Effector memory CD8-positive, alpha-beta T cell (primary cell): ENCODE measurements around the gene B9D2.
A peak's percentile ranks its signal among the peaks of the same experiment; 100 is the strongest.

Experiments
- ATAC-seq: fragments of 150-1000 bp; cut with Tn5 transposase; replicated peaks from 2 replicates; pipeline ENCODE4 v1.10.0; 2021; ENCODE audit warnings: mild to moderate bottlenecking, moderate library complexity
- DNase-seq, 3 experiments: peaks; one replicate each; pipeline ENCODE4 v3.0.0; 2021
- H3K27ac Mint-ChIP-seq, 2 donors: one replicate each; pipeline ENCODE4 v1.8.0; 2022; ENCODE audit warnings: mild to moderate bottlenecking in 2 of 2, mixed read lengths in 2 of 2, moderate library complexity in 2 of 2
- H3K27me3 Mint-ChIP-seq, 2 donors: one replicate each; pipeline ENCODE4 v1.8.0; 2022; ENCODE audit warnings: mixed read lengths in 2 of 2
- H3K36me3 Mint-ChIP-seq: one replicate; pipeline ENCODE4 v1.8.0; 2022; ENCODE audit warnings: mild to moderate bottlenecking, moderate library complexity, mixed read lengths; ENCODE audit not compliant: insufficient read depth
- H3K4me1 Mint-ChIP-seq, 2 donors: one replicate each; pipeline ENCODE4 v1.8.0; 2022; ENCODE audit warnings: low read depth in 2 of 2, mixed read lengths in 2 of 2
- H3K4me3 Mint-ChIP-seq, 2 donors: one replicate each; pipeline ENCODE4 v1.8.0; 2022; ENCODE audit warnings: mild to moderate bottlenecking in 2 of 2, mixed read lengths in 2 of 2, moderate library complexity in 2 of 2
- H3K9me3 Mint-ChIP-seq, 2 donors: one replicate each; pipeline ENCODE4 v1.8.0; 2022; ENCODE audit warnings: mixed read lengths in 2 of 2

The B9D2 gene

DNA sequence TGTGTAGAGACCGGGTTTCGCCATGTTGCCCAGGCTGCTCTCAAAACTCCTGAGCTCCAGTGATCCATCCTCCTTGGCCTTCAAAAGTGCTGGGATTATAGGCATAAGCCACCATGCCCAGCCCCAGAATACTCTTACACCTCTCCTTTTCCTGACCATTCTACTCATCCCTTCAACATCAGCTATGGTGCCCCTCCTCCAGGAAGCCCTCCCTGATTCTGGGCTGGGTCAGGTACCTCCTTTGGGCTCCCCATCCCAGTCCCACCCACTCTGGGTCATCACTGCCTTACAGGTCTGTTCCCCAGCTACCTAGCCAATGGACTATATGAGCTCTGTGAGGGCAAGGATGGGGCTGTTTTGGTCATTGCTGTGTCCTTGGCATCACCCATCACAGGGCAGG, 19.8 kb downstream of the B9D2 start:
- no peak for ATAC-seq

GRCh38 chr19:41341669-41342490, 22.1 kb downstream of the B9D2 start:
- peaks cover 47% of the 10 kb centered on the region in 2 donors for H3K4me1 Mint-ChIP-seq
- H3K36me3 Mint-ChIP-seq: peaks cover 100% of the 10 kb centered on the region
- ATAC-seq (peak; percentile 43), DNase-seq (no peak)
- H3K27ac Mint-ChIP-seq: peak overlapping the region; percentile 72 to 92
- H3K27me3 Mint-ChIP-seq: no peaks in the 10 kb centered on the region
- peak overlapping the region; percentile 72 to 79 for H3K4me3 Mint-ChIP-seq
- no peaks in the 10 kb centered on the region for H3K9me3 Mint-ChIP-seq

More for the DNA sequence above, 19.8 kb downstream of the B9D2 start:
- H3K4me1 Mint-ChIP-seq: peaks cover 52 to 56% of the 10 kb centered on the region in 2 donors
- H3K27me3 Mint-ChIP-seq: no peaks in the 10 kb centered on the region
- H3K9me3 Mint-ChIP-seq: no peaks in the 10 kb centered on the region
- DNase-seq: no peak
- H3K27ac Mint-ChIP-seq: peak overlapping the region in 1 of 2 donors; percentile 92
- peak overlapping the region; percentile 72 to 79 for H3K4me3 Mint-ChIP-seq
- peaks cover 100% of the 10 kb centered on the region for H3K36me3 Mint-ChIP-seq

DNA sequence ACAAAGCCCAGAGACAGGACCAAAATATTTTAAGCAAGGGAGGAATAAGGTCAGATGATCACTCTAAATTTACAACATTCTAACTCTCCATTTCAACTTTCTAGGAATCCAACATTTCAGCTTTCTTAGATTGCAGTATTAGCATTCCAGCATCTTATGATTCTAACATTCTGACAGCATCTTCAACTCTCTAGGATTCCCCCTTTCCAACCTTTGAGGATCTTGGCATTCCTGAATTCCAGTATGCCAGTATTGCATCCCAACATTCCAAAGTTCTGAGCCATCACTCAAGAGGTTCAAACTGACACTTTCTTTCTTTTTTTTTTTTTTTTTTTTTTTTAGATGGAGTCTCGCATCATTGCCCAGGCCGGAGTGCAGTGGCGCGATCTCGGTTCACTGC, 24.0 kb downstream of the B9D2 start:
- no peak for ATAC-seq
- Mint-ChIP-seq H3K27me3 (no peaks in the 10 kb centered on the region), H3K36me3 (peaks cover 100% of the 10 kb centered on the region), H3K9me3 (no peaks in the 10 kb centered on the region), H3K4me3 (peak overlapping the region in 1 of 2 donors; percentile 23), H3K27ac (peak overlapping the region in 1 of 2 donors; percentile 92), H3K4me1 (peaks cover 42% of the 10 kb centered on the region in 2 donors)
- no peak for DNase-seq

- ATAC-seq (no peak), DNase-seq (no peak)
- peaks cover 27 to 37% of the 10 kb centered on the region in 2 donors for H3K4me1 Mint-ChIP-seq
- H3K36me3 Mint-ChIP-seq: peaks cover 100% of the 10 kb centered on the region
- no peaks in the 10 kb centered on the region for H3K27me3 Mint-ChIP-seq
- H3K9me3 Mint-ChIP-seq: no peaks in the 10 kb centered on the region
- peak overlapping the region in 1 of 2 donors; percentile 98 for H3K27ac Mint-ChIP-seq
- H3K4me3 Mint-ChIP-seq: no peak overlapping the region
Measured at GRCh38 chr19:41335467-41335866, 28.5 kb downstream of the B9D2 start.

- ATAC-seq (no peak), DNase-seq (no peak)
- Mint-ChIP-seq H3K27ac (peak overlapping the region; percentile 71 to 98), H3K27me3 (no peaks in the 10 kb centered on the region), H3K36me3 (peaks cover 100% of the 10 kb centered on the region), H3K4me3 (peak overlapping the region in 1 of 2 donors; percentile 6), H3K9me3 (no peaks in the 10 kb centered on the region), H3K4me1 (peaks cover 26 to 39% of the 10 kb centered on the region in 2 donors)
Measured at GRCh38 chr19:41334793-41335192, 29.2 kb downstream of the B9D2 start.

GRCh38 chr19:41332468-41332867, 31.5 kb downstream of the B9D2 start:
- DNase-seq (no peak), ATAC-seq (no peak)
- Mint-ChIP-seq H3K27ac (peak overlapping the region; percentile 92 to 98), H3K36me3 (peaks cover 100% of the 10 kb centered on the region), H3K27me3 (no peaks in the 10 kb centered on the region), H3K4me3 (peak overlapping the region; percentile 64 to 71), H3K9me3 (no peaks in the 10 kb centered on the region), H3K4me1 (peaks cover 38 to 48% of the 10 kb centered on the region in 2 donors)

- Mint-ChIP-seq H3K9me3 (no peaks in the 10 kb centered on the region), H3K36me3 (peaks cover 100% of the 10 kb centered on the region), H3K27ac (peak overlapping the region; percentile 92 to 98), H3K27me3 (no peaks in the 10 kb centered on the region), H3K4me3 (peak overlapping the region; percentile 64 to 71), H3K4me1 (peaks cover 42 to 50% of the 10 kb centered on the region in 2 donors)
- no peak for DNase-seq
- ATAC-seq: no peak
Measured at GRCh38 chr19:41332000-41332399, 31.9 kb downstream of the B9D2 start.

- ATAC-seq (no peak), DNase-seq (peak in 1 of 3 experiments; percentile 10)
- peak overlapping the region; percentile 71 to 78 for H3K4me3 Mint-ChIP-seq
- peaks cover 100% of the 10 kb centered on the region for H3K36me3 Mint-ChIP-seq
- H3K27me3 Mint-ChIP-seq: no peaks in the 10 kb centered on the region
- no peaks in the 10 kb centered on the region for H3K9me3 Mint-ChIP-seq
- H3K4me1 Mint-ChIP-seq: peaks cover 50 to 59% of the 10 kb centered on the region in 2 donors
- peak overlapping the region; percentile 92 to 98 for H3K27ac Mint-ChIP-seq
Measured at GRCh38 chr19:41330946-41331678, 32.8 kb downstream of the B9D2 start.

DNA sequence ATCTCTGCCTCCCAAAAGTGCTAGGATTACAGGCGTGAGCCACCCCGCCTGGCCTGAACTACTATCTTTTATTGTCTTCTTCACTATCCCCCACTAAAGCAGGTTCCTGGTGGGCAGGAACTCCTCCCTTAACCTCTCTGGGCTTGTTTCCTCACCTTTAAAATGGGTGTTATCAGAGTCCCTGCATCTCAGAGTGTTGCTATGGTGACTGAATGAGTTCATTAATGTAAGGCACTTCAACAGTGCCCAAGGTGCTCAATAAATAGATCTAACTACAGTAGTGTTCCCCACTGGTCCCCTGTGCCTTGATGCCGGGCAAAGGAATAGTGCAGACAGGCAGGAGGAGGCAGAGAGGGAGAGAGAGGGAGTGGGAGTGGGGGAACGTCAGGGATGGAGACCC, 33.5 kb downstream of the B9D2 start:
- no peak for ATAC-seq
- DNase-seq: no peak
- H3K27ac Mint-ChIP-seq: peak overlapping the region; percentile 92 to 98
- H3K36me3 Mint-ChIP-seq: peaks cover 100% of the 10 kb centered on the region
- peaks cover 51 to 60% of the 10 kb centered on the region in 2 donors for H3K4me1 Mint-ChIP-seq
- H3K27me3 Mint-ChIP-seq: no peaks in the 10 kb centered on the region
- H3K4me3 Mint-ChIP-seq: peak overlapping the region; percentile 57 to 78
- no peaks in the 10 kb centered on the region for H3K9me3 Mint-ChIP-seq

DNA sequence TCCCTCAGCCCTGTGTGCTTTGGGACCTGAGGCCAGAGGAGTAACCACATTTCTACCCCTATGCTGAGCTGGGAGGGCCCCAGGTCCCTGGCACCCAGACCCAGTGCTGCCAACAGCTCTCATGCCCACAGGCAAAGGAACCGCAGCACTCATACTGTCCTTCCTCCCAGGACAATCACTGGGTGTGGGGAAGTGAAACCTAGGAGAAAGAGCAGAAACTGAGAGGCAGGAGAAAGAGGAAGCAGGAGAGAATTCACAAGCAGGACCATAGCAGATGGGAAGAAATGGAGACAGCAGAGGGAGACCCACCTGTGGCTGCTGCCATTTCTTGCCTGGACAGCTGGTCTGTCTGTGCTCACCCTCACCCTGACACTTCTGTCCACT, 35.1 kb downstream of the B9D2 start:
- ATAC-seq: no peak
- peaks cover 65 to 68% of the 10 kb centered on the region in 2 donors for H3K4me1 Mint-ChIP-seq
- H3K27ac Mint-ChIP-seq: peak overlapping the region; percentile 97 to 98
- no peak for DNase-seq
- peaks cover 100% of the 10 kb centered on the region for H3K36me3 Mint-ChIP-seq
- H3K27me3 Mint-ChIP-seq: no peaks in the 10 kb centered on the region
- peak overlapping the region; percentile 77 to 78 for H3K4me3 Mint-ChIP-seq
- H3K9me3 Mint-ChIP-seq: no peaks in the 10 kb centered on the region

GRCh38 chr19:41328157-41328841, 35.6 kb downstream of the B9D2 start:
- DNase-seq (no peak), ATAC-seq (peak; percentile 36)
- H3K27ac Mint-ChIP-seq: peak overlapping the region; percentile 97 to 98
- peaks cover 66 to 69% of the 10 kb centered on the region in 2 donors for H3K4me1 Mint-ChIP-seq
- H3K4me3 Mint-ChIP-seq: peak overlapping the region; percentile 77 to 78
- no peaks in the 10 kb centered on the region for H3K27me3 Mint-ChIP-seq
- H3K9me3 Mint-ChIP-seq: no peaks in the 10 kb centered on the region
- H3K36me3 Mint-ChIP-seq: peaks cover 100% of the 10 kb centered on the region

DNA sequence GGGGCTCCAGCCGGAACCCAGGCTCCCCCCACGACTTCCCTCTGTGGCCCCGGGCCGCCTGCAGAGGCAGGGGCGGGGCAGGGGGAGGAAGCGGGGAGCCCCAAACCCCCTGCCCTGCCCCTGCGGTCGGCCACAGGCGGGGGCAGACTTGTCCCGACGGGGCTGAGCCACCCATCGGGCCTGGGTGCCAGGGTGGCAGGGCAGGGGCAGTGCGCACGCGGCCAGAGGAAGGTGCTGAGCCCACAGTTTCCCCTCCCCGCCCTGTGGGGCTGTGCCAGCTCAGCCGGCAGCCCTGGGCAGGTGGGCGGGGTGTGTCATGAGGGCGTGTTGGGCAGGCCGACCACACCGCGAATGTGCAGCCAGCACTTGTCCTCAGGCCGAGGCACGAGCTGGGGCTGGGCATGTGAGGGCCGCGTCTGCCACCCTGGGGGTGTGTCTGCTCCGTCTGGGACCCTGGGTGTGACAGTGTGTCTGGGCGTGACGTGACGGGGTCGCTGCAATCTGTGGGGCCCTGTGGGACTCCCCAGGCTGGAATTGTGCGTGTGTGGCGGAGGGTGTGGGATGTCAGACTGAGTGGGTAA, 36.3 kb downstream of the B9D2 start:
- peak; percentile 92 to 94 (median 94) for DNase-seq

More for the DNA sequence above, 36.3 kb downstream of the B9D2 start:
- H3K36me3 Mint-ChIP-seq: peaks cover 100% of the 10 kb centered on the region
- H3K27ac Mint-ChIP-seq: peak overlapping the region; percentile 97 to 98
- peak overlapping the region; percentile 77 to 78 for H3K4me3 Mint-ChIP-seq
- no peaks in the 10 kb centered on the region for H3K9me3 Mint-ChIP-seq
- no peaks in the 10 kb centered on the region for H3K27me3 Mint-ChIP-seq
- ATAC-seq: peak; percentile 62
- peaks cover 70% of the 10 kb centered on the region in 2 donors for H3K4me1 Mint-ChIP-seq
